SK-N-SH (cell line): ENCODE measurements around the gene PLD4. TPM values are rescaled to one million over a fixed set of nuclear protein-coding genes. Genes with fewer than 3 reads are reported as not detected.

Experiments
- CTCF ChIA-PET: fragments of 300-600, 350-600 bp; formaldehyde crosslinking; extraction: SDS; loops from one replicate; lab custom pipeline; 2021; lab: Yijun Ruan, JAX
- POLR2A ChIA-PET: fragments of 350-600 bp; sonication (Branson Sonifier 250); formaldehyde crosslinking; extraction: SDS; loops from one replicate; lab custom pipeline; 2020; ENCODE audit warnings: antibody characterized with exemption, inconsistent platforms; lab: Yijun Ruan, JAX
- DNase-seq: peaks from one replicate; pipeline ENCODE4 v3.0.0; 2012
- H2AFZ ChIP-seq: fragments of 200-600 bp; sonication (generic); 2 replicates; pipeline ENCODE4 v1.8.1; 2016; ENCODE audit warnings: antibody characterized with exemption, mild to moderate bottlenecking, low read depth
- H3F3A ChIP-seq: fragments of 200-600 bp; sonication (generic); replicated peaks from 2 replicates; pipeline ENCODE3; 2016; ENCODE audit warnings: antibody characterized with exemption, mild to moderate bottlenecking; ENCODE audit not compliant: insufficient read depth
- H3K27ac ChIP-seq, 2 experiments: fragments of 200-500 bp in 1 of 2; fragments of 200-600 bp in 1 of 2; sonication (Bioruptor generic) in 1 of 2; sonication (generic), shearing (Covaris generic) in 1 of 2; 2 replicates each; pipeline versions ENCODE4 v1.5.1 to v1.6.1; 2014 to 2016; ENCODE audit warnings: low read depth in 2 of 2, inconsistent platforms in 1 of 2, low read length in 1 of 2, mild to moderate bottlenecking in 1 of 2, mixed read lengths in 1 of 2
- H3K27me3 ChIP-seq: fragments of 200-600 bp; sonication (generic), shearing (Covaris generic); 2 replicates; pipeline ENCODE4 v1.6.1; 2016; ENCODE audit warnings: mixed run types; ENCODE audit not compliant: insufficient read depth
- H3K36me3 ChIP-seq, 2 experiments: fragments of 200-500 bp in 1 of 2; fragments of 200-600 bp in 1 of 2; sonication (Bioruptor generic) in 1 of 2; sonication (generic) in 1 of 2; replicated peaks in 1 of 2; 2 replicates each; pipeline versions ENCODE3 to v1.5.1; 2014 to 2016; ENCODE audit warnings: low read length in 1 of 2, mild to moderate bottlenecking in 1 of 2; ENCODE audit not compliant: insufficient read depth in 2 of 2, control insufficient read depth in 1 of 2
- H3K4me1 ChIP-seq, 2 experiments: fragments of 200-500 bp in 1 of 2; fragments of 200-600 bp in 1 of 2; sonication (Bioruptor generic) in 1 of 2; sonication (generic), shearing (Covaris generic) in 1 of 2; 2 replicates each; pipeline versions ENCODE4 v1.5.1 to v1.6.1; 2014 to 2016; ENCODE audit warnings: low read depth in 1 of 2, low read length in 1 of 2, mixed run types in 1 of 2; ENCODE audit not compliant: insufficient read depth in 2 of 2, control insufficient read depth in 1 of 2
- H3K4me2 ChIP-seq: fragments of 200-600 bp; sonication (generic), shearing (Covaris generic); 2 replicates; pipeline ENCODE4 v1.6.1; 2017; ENCODE audit warnings: mixed run types
- H3K4me3 ChIP-seq, 2 experiments: fragments of 200-500 bp in 1 of 2; fragments of 200-600 bp in 1 of 2; sonication (Bioruptor generic) in 1 of 2; sonication (generic), shearing (Covaris generic) in 1 of 2; 2 replicates each; pipeline versions ENCODE4 v1.5.1 to v1.8.1; 2014 to 2016; ENCODE audit warnings: low read depth in 2 of 2, inconsistent platforms in 1 of 2, low read length in 1 of 2, mild to moderate bottlenecking in 1 of 2, mixed read lengths in 1 of 2, moderate library complexity in 1 of 2
- H3K79me2 ChIP-seq: fragments of 200-600 bp; sonication (generic); 2 replicates; pipeline ENCODE4 v1.8.1; 2017; ENCODE audit warnings: mild to moderate bottlenecking; ENCODE audit not compliant: insufficient read depth
- H3K9ac ChIP-seq: fragments of 200-600 bp; sonication (generic); 2 replicates; pipeline ENCODE4 v1.6.1; 2017; ENCODE audit warnings: mixed run types
- H3K9me2 ChIP-seq: fragments of 200-600 bp; sonication (generic); 2 replicates; pipeline ENCODE4 v1.6.1; 2017; ENCODE audit warnings: mixed run types
- H3K9me3 ChIP-seq: fragments of 200-600 bp; sonication (generic); 2 replicates; pipeline ENCODE4 v1.6.1; 2017; ENCODE audit warnings: mixed run types, mild to moderate bottlenecking, moderate library complexity
- H4K20me1 ChIP-seq: fragments of 200-600 bp; sonication (generic); 2 replicates; pipeline ENCODE4 v1.6.1; 2017; ENCODE audit warnings: mild to moderate bottlenecking, mixed run types; ENCODE audit not compliant: insufficient read depth
- CTCF ChIP-seq: fragments of 200-600 bp; sonication (generic); IDR thresholded peaks from 2 replicates; pipeline ENCODE4 v1.6.1; 2017; ENCODE audit warnings: antibody characterized with exemption, mild to moderate bottlenecking, moderate library complexity
- ELF1 ChIP-seq: IDR thresholded peaks from 2 replicates; pipeline ENCODE4 v1.4.0; 2012
- EP300 ChIP-seq, 2 experiments: IDR thresholded peaks; 2 replicates each; pipeline versions ENCODE4 v1.4.0 to v1.6.1; 2012; ENCODE audit warnings: borderline replicate concordance in 1 of 2, low read depth in 1 of 2, low read length in 1 of 2
- EZH2phosphoT487 ChIP-seq: fragments of 200-600 bp; sonication (generic); IDR thresholded peaks from 2 replicates; pipeline ENCODE4 v1.6.1; 2017; ENCODE audit warnings: low read depth, mixed run types, mild to moderate bottlenecking, antibody characterized with exemption, moderate library complexity, borderline replicate concordance
- FOXJ3 ChIP-seq: sonication (generic); formaldehyde crosslinking; IDR thresholded peaks from 2 replicates; pipeline ENCODE4 v1.5.1; 2020; ENCODE audit warnings: mild to moderate bottlenecking, missing genetic modification reagents
- IRF3 ChIP-seq: fragments of 150-350 bp; IDR thresholded peaks from 2 replicates; pipeline ENCODE4 v1.6.1; 2016; ENCODE audit warnings: mild to moderate bottlenecking, low read depth, low read length
- JUND ChIP-seq: IDR thresholded peaks from 2 replicates; pipeline ENCODE4 v1.4.0; 2012
- MAX ChIP-seq: IDR thresholded peaks from 2 replicates; pipeline ENCODE4 v1.4.0; 2012; ENCODE audit warnings: low read depth
- MEF2A ChIP-seq: IDR thresholded peaks from 2 replicates; pipeline ENCODE4 v1.4.0; 2012; ENCODE audit warnings: low read depth, borderline replicate concordance
- MXI1 ChIP-seq: IDR thresholded peaks from 2 replicates; pipeline ENCODE4 v1.6.1; 2012; ENCODE audit warnings: mild to moderate bottlenecking, low read depth, low read length, improper control_type of control experiment
- NFIC ChIP-seq: IDR thresholded peaks from 2 replicates; pipeline ENCODE4 v1.4.0; 2012; ENCODE audit warnings: borderline replicate concordance
- NRF1 ChIP-seq: IDR thresholded peaks from 2 replicates; pipeline ENCODE4 v1.6.1; 2012; ENCODE audit warnings: low read depth, mild to moderate bottlenecking, low read length
- POLR2AphosphoS5 ChIP-seq: IDR thresholded peaks from 2 replicates; pipeline ENCODE4 v1.6.1; 2012; ENCODE audit warnings: low read depth, low read length
- RAD21 ChIP-seq: IDR thresholded peaks from 2 replicates; pipeline ENCODE4 v1.6.1; 2012; ENCODE audit warnings: mild to moderate bottlenecking, low read length
- REST ChIP-seq: IDR thresholded peaks from 2 replicates; pipeline ENCODE4 v1.6.1; 2012; ENCODE audit warnings: mild to moderate bottlenecking, low read depth, low read length, moderate library complexity
- RXRA ChIP-seq: IDR thresholded peaks from 2 replicates; pipeline ENCODE4 v1.4.0; 2012; ENCODE audit warnings: low read depth, mild to moderate bottlenecking, borderline replicate concordance
- SIN3A ChIP-seq: IDR thresholded peaks from 2 replicates; pipeline ENCODE4 v1.6.1; 2012; ENCODE audit warnings: low read depth, mild to moderate bottlenecking, low read length, moderate library complexity, borderline replicate concordance
- SMC3 ChIP-seq: IDR thresholded peaks from 2 replicates; pipeline ENCODE4 v1.6.1; 2012; ENCODE audit warnings: low read depth, low read length, improper control_type of control experiment
- TAF1 ChIP-seq: IDR thresholded peaks from 2 replicates; pipeline ENCODE4 v1.6.1; 2012; ENCODE audit warnings: low read depth, mild to moderate bottlenecking, low read length, moderate library complexity, borderline replicate concordance
- TCF12 ChIP-seq: IDR thresholded peaks from 2 replicates; pipeline ENCODE4 v1.4.0; 2012
- TEAD4 ChIP-seq: IDR thresholded peaks from 2 replicates; pipeline ENCODE4 v1.4.0; 2012; ENCODE audit warnings: mild to moderate bottlenecking, borderline replicate concordance; ENCODE audit not compliant: insufficient read depth
- YY1 ChIP-seq: IDR thresholded peaks from 2 replicates; pipeline ENCODE4 v1.4.0; 2012; ENCODE audit warnings: low read depth, mild to moderate bottlenecking
- ZBTB33 ChIP-seq: IDR thresholded peaks from 2 replicates; pipeline ENCODE4 v1.4.0; 2012; ENCODE audit warnings: low read depth, borderline replicate concordance
- WGBS: methylation state at CpG from one replicate; pipeline ENCODE4 v1.1.6; 2017; ENCODE audit warnings: low lambda C conversion rate; 5-methylcytosine and 5-hydroxymethylcytosine counted together
- polyA plus RNA-seq, 3 experiments: library from polyadenylated mRNA; depleted of rRNA; stranded (reverse); fragments of >200 nt; gene quantifications; 2 replicates each; pipeline ENCODE4 v1.2.3, GENCODE V29; 2012

PLD4 gene
- polyA plus RNA-seq, 1 of the 3 experiments (the other 2 are of a cell fraction): 0.02 TPM

- Histone ChIP-seq H3K9me3 (no peaks in the 10 kb centered on the region), H3K27me3 (no peaks in the 10 kb centered on the region), H3K79me2 (no peaks in the 10 kb centered on the region), H2AFZ (peak overlapping the region; percentile 86; the same call in 1 of the 2 replicates), H3K9me2 (no peaks in the 10 kb centered on the region), H3K4me3 (peak overlapping the region; percentile 53 to 62), H3K27ac (no peak overlapping the region), H3K36me3 (peaks cover 0 to 2% of the 10 kb centered on the region in 2 experiments), H3K4me1 (peaks cover 0 to 5% of the 10 kb centered on the region in 2 experiments; a peak in 1 of 4 replicates), H3K9ac (peak overlapping the region; percentile 62), H4K20me1 (no peaks in the 10 kb centered on the region), H3K4me2 (peak overlapping the region; percentile 81), H3F3A (peaks cover 3% of the 10 kb centered on the region)
- ChIA-PET POLR2A (interaction anchor here (1.0 kb wide), 1 partner anchor 88 kb away, joined by 8 read pairs; the partner anchor contains the start of gene CDCA4), CTCF (interaction anchor here (0.6 to 4.7 kb wide), 13 partner anchors 10 to 153 kb away, joined by 3 to 20 read pairs (median 4); partner anchors contain the start of genes CDCA4 and ZBTB42)
- peak; percentile 97 for DNase-seq
- 28% methylated on average over 30 of the region's 100 CpGs for WGBS
- TF ChIP-seq RXRA (no peak), TEAD4 (no peak), FOXJ3 (no peak), EP300 (IDR thresholded peaks at IDR 0.05; ENCODE audit: borderline replicate concordance in 1 of 2, low read depth in 1 of 2, low read length in 1 of 2) (0 out of 4 replicates have a peak, but pooled peaks of 1 of the 2 experiments have one; percentile 11), MEF2A (no peak), ELF1 (no peak), SIN3A (0 out of 2 replicates have a peak, but pooled peaks have one; percentile 48), NRF1 (no peak), IRF3 (no peak), MAX (peak; percentile 71; the same call in 1 of the 2 replicates), TCF12 (no peak), CTCF (peak; percentile 48), NFIC (no peak), REST (peak; percentile 55; the same call in 1 of the 2 replicates), POLR2AphosphoS5 (no peak; the same call in 1 of the 2 replicates), SMC3 (peak; percentile 55), MXI1 (no peak), JUND (no peak), YY1 (no peak), RAD21 (peak; percentile 31), ZBTB33 (no peak), TAF1 (peak; percentile 74), EZH2phosphoT487 (no peak)
Measured at GRCh38 chr14:104932676-104933631, 8.3 kb downstream of the PLD4 start.
